ENCODE data around the gene SIRT3. TPM values are rescaled to one million over a fixed set of nuclear protein-coding genes. Genes with fewer than 3 reads are reported as not detected.
A peak's percentile ranks its signal among the peaks of the same experiment; 100 is the strongest.

The SIRT3 gene
- total and polyA plus RNA-seq, 2 of the 13 experiments (the other 11 are each of a cell fraction or from before 2014, with no cell fraction given) = 15.1 to 18.2 TPM

- TF ChIP-seq KMT2B (CRISPR knock-in tag; IDR thresholded peaks at IDR 0.05) = no peak
- peak; percentile 42 for TF ChIP-seq HNRNPK (IDR thresholded peaks at IDR 0.05; ENCODE audit: low read depth, low read length, poor library complexity, severe bottlenecking)
- peak; percentile 61; the same call in 1 of the 2 replicates for TF ChIP-seq ARNTL (CRISPR knock-in tag; IDR thresholded peaks at IDR 0.05)
- TF ChIP-seq, protein P1, sequence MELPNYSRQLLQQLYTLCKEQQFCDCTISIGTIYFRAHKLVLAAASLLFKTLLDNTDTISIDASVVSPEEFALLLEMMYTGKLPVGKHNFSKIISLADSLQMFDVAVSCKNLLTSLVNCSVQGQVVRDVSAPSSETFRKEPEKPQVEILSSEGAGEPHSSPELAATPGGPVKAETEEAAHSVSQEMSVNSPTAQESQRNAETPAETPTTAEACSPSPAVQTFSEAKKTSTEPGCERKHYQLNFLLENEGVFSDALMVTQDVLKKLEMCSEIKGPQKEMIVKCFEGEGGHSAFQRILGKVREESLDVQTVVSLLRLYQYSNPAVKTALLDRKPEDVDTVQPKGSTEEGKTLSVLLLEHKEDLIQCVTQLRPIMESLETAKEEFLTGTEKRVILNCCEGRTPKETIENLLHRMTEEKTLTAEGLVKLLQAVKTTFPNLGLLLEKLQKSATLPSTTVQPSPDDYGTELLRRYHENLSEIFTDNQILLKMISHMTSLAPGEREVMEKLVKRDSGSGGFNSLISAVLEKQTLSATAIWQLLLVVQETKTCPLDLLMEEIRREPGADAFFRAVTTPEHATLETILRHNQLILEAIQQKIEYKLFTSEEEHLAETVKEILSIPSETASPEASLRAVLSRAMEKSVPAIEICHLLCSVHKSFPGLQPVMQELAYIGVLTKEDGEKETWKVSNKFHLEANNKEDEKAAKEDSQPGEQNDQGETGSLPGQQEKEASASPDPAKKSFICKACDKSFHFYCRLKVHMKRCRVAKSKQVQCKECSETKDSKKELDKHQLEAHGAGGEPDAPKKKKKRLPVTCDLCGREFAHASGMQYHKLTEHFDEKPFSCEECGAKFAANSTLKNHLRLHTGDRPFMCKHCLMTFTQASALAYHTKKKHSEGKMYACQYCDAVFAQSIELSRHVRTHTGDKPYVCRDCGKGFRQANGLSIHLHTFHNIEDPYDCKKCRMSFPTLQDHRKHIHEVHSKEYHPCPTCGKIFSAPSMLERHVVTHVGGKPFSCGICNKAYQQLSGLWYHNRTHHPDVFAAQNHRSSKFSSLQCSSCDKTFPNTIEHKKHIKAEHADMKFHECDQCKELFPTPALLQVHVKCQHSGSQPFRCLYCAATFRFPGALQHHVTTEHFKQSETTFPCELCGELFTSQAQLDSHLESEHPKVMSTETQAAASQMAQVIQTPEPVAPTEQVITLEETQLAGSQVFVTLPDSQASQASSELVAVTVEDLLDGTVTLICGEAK (IDR thresholded peaks at IDR 0.05) = peak; percentile 63
- TF ChIP-seq, protein P1 (CRISPR knock-in tag; IDR thresholded peaks at IDR 0.05) = peak; percentile 75; the same call in 1 of the 2 replicates
- no peak for TF ChIP-seq CEBPG (CRISPR knock-in tag; IDR thresholded peaks at IDR 0.05)
- peak; percentile 92 for TF ChIP-seq ZGPAT (CRISPR knock-in tag; IDR thresholded peaks at IDR 0.05)
- 0 out of 2 replicates have a peak, but pooled peaks have one; percentile 4 for TF ChIP-seq SMAD9 (CRISPR knock-in tag; IDR thresholded peaks at IDR 0.05)
- TF ChIP-seq DPF2 (CRISPR knock-in tag; IDR thresholded peaks at IDR 0.05; ENCODE audit: borderline replicate concordance, low read depth) = no peak
- TF ChIP-seq ZNF207 (IDR thresholded peaks at IDR 0.05; ENCODE audit: borderline replicate concordance) = no peak
- peak; percentile 67; the same call in 1 of the 2 replicates for TF ChIP-seq NAIF1 (CRISPR knock-in tag; IDR thresholded peaks at IDR 0.05; ENCODE audit: borderline replicate concordance)
- TF ChIP-seq ELF4 (CRISPR knock-in tag; IDR thresholded peaks at IDR 0.05; ENCODE audit: borderline replicate concordance) = peak; percentile 89; the same call in 1 of the 2 replicates
- no peak for TF ChIP-seq ZFP37 (CRISPR knock-in tag; IDR thresholded peaks at IDR 0.05; ENCODE audit: borderline replicate concordance)
- TF ChIP-seq ZSCAN21 (CRISPR knock-in tag; IDR thresholded peaks at IDR 0.05; ENCODE audit: borderline replicate concordance) = peak; percentile 90
- TF ChIP-seq SATB2 (CRISPR knock-in tag; IDR thresholded peaks at IDR 0.05) = no peak
- TF ChIP-seq PTBP1 (IDR thresholded peaks at IDR 0.05; ENCODE audit: low read depth, low read length, poor library complexity, severe bottlenecking) = no peak
- TF ChIP-seq GABPA (IDR thresholded peaks at IDR 0.05; ENCODE audit: low read depth, low read length) = no peak
- peak; percentile 93 for TF ChIP-seq GABPA (CRISPR knock-in tag; IDR thresholded peaks at IDR 0.05; ENCODE audit: low read depth)
- TF ChIP-seq ZNF619 (CRISPR knock-in tag; IDR thresholded peaks at IDR 0.05) = no peak
- no peak for TF ChIP-seq ZEB1 (IDR thresholded peaks at IDR 0.05; ENCODE audit: insufficient replicate concordance, low read depth)
- TF ChIP-seq ZNF546 (CRISPR knock-in tag; conservative IDR thresholded peaks at IDR 0.05) = 0 out of 2 replicates have a peak, but pooled peaks have one; percentile 66
These were observed 28.8 kb downstream of the SIRT3 start, which contains the start of the genes BET1L and RIC8A (continued) for GRCh38 chr11:207208-207862.
